ENCODE measurements around the gene PIK3R6.
"Not testable (repeated sequence)": the region's sequence is repeated elsewhere in the genome, so short reads cannot be mapped to it uniquely, and the experiment has no call there.

PIK3R6 gene

GRCh38 chr17:8856869-8857575, 10.5 kb downstream of the PIK3R6 start:
- in situ Hi-C loops (cut with MboI; ENCODE audit: low sequenced_read_pairs): no loop called here

DNA sequence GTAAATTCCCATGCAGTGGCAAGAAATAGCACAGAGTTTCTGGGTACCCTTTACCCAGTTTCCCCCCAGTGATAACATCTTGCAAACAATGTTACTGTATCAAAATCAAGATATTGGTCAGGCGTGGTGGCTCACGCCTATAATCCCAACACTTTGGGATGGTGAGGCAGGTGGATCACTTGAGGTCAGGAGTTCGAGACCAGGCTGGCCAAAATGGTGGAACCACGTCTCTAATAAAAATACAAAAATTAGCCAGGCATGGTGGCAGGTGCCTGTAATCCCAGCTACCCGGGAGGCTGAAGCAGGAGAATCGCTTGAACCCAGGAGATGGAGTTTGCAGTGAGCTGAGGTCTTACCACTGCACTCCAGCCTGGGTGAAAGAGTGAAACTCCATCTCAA, 11.3 kb downstream of the PIK3R6 start:
- in situ Hi-C loops (cut with MboI; ENCODE audit: low sequenced_read_pairs): not testable (repeated sequence)

DNA sequence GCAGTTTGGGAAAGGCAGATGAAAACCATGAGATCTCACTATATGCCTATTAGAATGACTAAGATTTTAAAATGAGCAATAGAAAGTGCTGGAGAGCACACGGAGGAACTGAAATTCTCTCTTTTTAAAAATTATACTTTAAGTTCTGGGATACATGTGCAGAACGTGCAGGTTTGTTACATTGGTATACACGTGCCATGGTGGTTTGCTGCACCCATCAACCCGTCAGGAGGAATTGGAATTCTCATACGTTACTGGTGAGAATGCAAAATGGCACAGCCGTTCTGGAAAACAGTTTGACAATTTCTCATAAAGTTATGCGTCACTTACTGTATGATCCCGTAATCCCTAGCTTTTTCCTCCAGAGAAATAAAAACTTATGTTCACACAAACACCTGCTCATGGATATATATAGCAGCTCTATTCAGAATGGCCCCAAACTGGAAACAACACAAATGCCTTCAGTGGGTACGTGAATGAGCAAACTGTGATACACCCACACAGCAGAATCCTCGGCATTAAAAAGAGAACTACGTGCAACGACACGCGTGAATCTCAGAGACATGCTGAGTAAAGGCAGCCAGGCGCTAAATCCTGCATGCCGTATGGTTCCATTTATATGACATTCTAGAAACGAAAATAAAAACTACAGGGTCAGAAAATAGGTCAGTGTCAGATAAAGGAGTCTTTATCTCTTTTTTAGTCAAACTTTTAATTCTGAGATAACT, 11.8 kb downstream of the PIK3R6 start:
- in situ Hi-C loops (cut with MboI; ENCODE audit: low sequenced_read_pairs): no loop called here

DNA sequence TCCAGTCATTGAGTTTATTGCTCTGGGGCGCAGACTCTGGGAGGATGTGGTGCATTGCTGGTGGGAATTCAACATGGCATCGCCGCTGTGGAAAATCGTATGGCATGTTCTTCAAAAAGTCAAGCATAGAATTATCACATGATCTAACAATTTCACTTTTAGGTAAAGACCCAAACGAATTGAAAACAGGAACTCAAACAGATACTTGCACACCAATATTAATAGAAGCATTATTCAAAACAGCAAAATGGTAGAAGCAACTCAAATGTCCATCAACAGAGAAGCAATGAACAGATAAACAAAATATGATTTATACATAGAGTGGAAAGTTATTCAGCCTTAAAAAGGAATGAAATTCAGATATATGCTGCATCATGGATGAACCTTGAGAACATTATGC, 15.9 kb downstream of the PIK3R6 start:
- in situ Hi-C loops (cut with MboI; ENCODE audit: low sequenced_read_pairs): no loop called here

DNA sequence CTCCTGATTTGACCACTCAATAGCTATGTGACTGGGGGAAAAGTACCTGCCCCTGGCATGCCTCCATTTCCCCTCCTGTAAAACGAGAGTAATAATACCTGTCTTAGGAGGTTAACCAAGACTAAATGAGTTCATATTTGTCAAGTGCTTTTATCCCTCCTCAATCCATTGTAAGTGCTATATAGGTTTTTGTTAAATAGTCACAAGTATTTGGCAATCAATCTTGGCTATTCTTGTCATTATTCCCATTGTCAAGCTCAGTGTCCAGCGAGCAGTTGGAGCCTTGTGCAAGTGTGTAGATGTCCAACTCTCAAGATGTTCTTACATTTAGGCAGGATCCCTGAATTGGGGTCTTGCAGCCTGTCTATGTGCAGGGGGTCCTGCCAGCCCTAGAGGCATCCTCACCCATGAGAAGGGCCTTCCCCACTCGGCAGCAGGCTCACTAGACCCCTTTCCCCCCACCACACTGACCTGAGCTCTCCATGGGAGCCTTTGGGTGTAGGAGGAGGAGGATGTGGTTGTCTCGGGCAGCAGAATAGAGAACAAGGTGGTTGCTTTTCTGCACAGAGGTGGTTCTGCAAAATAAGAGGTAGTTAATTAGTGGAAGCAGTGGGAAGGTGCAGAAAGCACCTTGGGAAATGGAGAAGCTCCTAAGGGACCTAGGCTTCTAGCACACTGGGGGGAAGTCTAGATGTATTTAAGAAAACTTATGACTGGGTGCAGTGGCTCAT, 18.0 kb downstream of the PIK3R6 start:
- in situ Hi-C loops (cut with MboI; ENCODE audit: low sequenced_read_pairs): no loop called here

- in situ Hi-C loops (cut with MboI; ENCODE audit: low sequenced_read_pairs): no loop called here
Observed at GRCh38 chr17:8847891-8848290, 19.6 kb downstream of the PIK3R6 start.

DNA sequence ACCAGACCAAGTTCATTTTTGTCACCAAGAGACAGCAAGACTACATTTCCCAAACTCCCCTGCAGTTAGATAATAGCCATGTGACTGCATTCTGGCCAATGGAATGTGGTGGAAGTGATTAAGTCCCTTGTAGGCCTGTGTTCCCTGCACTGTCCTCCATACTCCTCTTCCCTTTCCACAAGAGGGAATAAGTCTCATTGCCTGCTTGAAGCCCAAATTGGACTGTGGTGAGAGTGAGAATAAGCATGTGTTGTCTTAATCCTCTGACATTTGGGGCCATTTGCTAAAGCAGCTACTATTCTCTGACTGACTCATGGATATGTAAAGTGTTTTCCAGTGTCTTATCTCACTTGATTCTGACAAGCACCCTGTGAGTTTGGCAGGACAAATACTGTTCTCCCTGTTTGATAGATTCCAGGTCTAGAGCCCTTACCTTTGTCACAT, 20.7 kb downstream of the PIK3R6 start:
- in situ Hi-C loops (cut with MboI; ENCODE audit: low sequenced_read_pairs): no loop called here

- in situ Hi-C loops (cut with MboI; ENCODE audit: low sequenced_read_pairs): no loop called here
Observed at GRCh38 chr17:8844229-8845218, 22.9 kb downstream of the PIK3R6 start.

DNA sequence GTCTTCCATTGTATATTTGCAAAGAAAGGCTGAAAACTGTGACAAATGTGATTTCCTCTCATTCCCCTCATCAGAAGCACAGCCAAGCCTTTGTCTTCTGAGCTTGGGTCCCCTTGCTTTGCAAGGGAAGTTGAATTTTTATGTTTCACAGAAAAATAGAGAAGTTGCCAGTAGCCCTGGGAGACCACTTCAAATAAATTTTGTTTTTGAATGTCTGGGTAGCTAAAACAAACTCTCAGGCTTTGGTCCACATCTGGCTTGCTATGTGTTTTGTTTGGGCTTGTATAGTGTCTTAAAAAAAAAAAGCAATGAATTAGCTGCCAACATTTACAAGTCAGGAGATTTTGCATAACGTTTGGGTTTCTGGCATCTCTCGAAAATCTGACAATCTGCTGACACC, 24.1 kb downstream of the PIK3R6 start:
- in situ Hi-C loops (cut with MboI; ENCODE audit: low sequenced_read_pairs): no loop called here

GRCh38 chr17:8841844-8842243, 25.6 kb downstream of the PIK3R6 start:
- in situ Hi-C loops (cut with MboI; ENCODE audit: low sequenced_read_pairs): no loop called here

DNA sequence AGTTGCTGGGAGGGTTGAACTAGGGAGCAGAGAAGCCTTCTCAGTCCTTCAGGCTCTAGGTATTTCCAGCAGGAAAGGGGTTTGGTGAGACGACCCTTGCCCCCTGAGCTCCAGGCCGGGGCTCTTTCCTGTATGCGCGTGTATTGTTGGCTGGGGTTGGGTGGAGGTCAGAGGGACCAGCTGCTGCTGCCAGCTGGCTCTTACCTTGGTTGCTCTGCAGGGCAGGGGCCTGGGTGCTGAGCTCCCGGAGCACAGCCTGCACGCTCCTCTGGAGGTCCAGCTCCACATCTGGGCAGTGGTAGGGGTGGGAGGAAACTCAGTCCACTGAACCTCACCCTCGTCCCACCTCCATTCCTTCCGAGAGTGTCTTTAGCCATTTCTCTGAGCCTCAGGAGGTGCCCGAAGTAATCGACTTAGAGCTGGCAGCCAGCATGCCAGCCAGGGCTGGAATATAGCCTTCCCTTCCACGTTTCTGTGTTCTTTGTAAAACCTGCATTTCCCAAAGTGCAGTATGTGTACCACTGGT, 28.0 kb downstream of the PIK3R6 start:
- in situ Hi-C loops (cut with MboI; ENCODE audit: low sequenced_read_pairs): no loop called here

DNA sequence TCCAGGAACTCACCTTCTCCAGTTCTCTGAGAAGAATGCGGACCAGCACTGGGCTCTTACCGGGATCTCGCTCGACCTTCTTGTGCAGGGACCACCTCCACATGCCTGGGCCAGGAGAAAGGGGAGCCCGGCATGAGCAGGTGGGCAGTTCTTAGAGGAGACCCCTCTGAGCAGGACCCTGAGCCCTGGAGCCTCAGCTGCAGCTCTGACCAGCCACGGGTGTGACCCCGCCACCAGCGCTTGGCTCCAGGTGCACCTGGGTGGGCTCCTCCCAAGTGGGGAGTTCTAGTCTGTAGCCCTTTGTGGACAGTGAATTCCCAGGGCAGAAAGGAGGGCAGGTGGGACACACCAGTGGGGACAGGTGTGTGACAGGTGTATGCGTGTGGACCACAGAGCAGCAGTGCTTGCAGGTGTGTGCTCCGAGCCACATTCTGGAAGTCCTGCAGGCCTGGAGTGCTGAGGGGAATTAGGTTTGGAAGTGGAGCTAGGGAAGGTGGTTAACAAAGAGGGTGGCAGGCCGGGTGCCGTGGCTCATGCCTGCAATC, 28.9 kb downstream of the PIK3R6 start:
- in situ Hi-C loops (cut with MboI; ENCODE audit: low sequenced_read_pairs): no loop called here

DNA sequence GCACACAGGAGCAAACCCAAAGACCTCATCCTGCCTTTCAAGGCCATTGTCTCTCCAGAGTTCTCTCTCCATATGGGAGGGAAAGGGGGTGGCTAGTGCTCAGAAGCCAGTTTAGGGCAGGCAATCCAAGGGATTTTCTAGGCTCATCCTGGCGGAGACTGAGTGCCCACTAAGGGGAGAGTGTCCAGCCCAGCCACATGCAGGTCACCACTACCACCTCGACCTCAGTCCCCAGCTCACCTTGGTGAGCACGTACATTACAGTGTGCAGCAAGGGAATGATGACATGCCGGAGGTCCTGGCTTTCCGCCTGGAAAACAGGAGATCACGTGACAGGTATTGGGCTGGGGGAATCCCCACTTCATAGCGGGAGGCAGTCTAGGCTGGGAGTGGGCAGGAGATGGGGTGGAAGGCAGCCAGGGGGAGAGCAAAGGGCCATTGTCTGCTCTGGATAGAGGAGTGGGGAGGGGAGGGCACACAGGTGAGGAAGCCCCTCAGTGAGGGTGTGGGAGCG, 29.9 kb downstream of the PIK3R6 start:
- in situ Hi-C loops (cut with MboI; ENCODE audit: low sequenced_read_pairs): no loop called here

DNA sequence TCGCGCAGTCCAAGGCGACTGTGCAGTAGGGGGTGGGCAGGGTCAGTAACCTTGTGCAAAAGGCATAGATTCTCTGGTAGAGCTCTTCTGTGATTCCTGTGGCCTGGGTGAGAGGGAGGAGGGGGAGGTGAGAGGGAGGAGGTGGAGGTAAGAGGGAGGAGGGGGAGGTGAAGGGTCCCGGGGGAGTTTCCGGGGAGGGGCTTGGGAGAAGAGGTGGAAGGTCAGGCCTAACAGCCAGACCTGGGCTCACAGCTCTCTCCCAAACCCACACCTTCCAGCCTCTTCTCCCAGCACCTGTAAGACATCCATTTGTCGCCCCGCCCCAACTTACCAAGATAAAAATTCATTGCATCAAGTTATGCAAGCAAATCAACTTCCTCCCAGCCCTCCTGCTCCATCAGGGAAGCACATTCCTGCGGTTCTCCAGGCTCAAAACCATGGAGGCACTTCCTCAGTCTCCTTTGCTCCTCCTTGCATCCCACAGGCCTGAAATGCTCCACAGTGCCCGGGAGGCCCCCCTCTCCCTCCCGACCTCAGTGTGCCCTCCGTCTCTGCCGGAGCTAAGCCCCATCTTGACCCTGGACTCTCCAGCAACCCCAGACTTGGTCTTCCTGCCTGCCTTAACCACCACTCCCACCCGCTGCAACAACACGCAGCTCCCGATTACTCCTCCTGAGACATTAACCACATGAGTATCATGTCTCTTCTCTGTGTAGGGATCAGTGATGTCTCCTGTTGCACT, 30.5 kb downstream of the PIK3R6 start:
- in situ Hi-C loops (cut with MboI; ENCODE audit: low sequenced_read_pairs): no loop called here

DNA sequence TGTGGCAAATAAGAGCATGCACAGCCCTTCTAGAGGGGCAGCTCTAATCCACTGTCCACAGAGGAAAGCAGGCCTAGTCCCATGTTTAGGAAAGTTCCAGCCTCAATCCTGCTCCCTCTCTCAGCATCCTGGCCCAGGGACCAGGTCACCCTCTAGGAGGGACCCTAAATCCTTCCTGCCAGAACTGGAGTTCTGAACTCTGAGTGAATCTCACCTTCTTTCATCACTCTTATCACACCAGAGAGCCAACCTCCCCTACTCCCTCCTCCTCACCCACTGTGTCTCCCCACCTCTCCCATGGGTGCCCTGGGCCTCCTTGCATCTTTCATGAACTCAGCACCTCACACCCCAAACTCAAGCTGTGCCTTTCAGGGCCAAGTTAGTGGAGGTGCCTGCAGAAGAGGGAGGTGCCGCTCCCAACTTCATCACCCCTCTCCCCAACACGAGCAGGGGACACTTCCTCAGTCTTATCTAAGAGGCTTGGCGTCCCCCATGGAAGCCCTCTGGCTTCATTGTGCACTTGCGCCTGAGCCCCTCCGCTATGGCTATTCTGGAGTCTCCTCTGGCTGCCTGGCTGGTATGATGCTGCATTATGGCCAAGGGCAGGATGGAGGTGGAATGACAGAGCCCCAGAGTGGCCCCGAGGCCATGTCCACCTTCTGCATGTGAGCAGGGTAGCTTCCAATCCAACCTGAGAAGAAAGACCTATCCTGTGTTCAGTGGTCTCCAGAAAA, 31.7 kb downstream of the PIK3R6 start:
- in situ Hi-C loops (cut with MboI; ENCODE audit: low sequenced_read_pairs): no loop called here

- in situ Hi-C loops (cut with MboI; ENCODE audit: low sequenced_read_pairs): no loop called here
Observed at GRCh38 chr17:8835106-8835505, 32.4 kb downstream of the PIK3R6 start.

DNA sequence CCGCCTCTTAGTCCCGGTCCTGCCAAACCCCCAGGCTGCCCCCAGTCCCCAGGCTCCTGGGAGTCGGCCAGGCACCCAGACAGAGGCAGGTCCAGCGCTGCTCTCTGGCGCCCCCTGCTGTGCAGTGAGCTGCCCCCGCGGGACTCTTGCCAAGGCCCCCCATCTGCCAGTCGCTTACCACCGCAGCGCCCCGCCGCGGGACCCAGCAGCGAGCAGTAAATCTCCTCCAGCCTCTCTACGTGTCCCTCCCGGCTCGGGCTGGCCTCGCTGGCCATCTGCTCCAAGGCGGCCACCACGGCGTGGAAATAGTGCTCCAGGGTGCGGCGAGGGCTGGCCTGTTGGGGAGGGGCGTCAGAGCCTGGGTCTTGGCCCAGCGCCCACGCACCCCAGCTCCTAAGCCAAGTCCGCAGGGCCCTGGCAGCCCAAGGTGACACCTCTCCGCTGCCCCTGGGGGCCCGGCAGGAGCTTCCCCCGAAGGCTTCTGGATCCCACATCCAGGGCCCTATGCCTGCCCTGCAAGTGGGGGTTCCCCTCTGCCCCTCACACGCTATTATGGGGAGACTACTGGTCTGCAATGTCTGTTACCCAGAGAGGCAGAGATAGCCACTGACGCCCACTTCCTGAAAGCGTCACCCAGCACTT, 34.6 kb downstream of the PIK3R6 start:
- in situ Hi-C loops (cut with MboI; ENCODE audit: low sequenced_read_pairs): no loop called here

- in situ Hi-C loops (cut with MboI; ENCODE audit: low sequenced_read_pairs): no loop called here
Observed at GRCh38 chr17:8831234-8831849, 36.1 kb downstream of the PIK3R6 start.
